HCT116 (cell line): ENCODE results near the gene PUSL1.

Experiments used
- CEBPB ChIP-seq: IDR thresholded peaks from 2 replicates; pipeline ENCODE4 v1.6.1; 2012; ENCODE audit warnings: low read depth
- CTCF ChIP-seq, 3 experiments: fragments of 200-600 bp in 1 of 3; sonication (generic) in 1 of 3; IDR thresholded peaks in 2 of 3; conservative IDR thresholded peaks in 1 of 3; 2 replicates each; pipeline ENCODE4 v1.5.1; 2012 to 2017; ENCODE audit warnings: low read depth in 2 of 3, low read length in 2 of 3, antibody characterized with exemption in 1 of 3, borderline replicate concordance in 1 of 3, control low read depth in 1 of 3, mild to moderate bottlenecking in 1 of 3, mixed read lengths in 1 of 3, mixed run types in 1 of 3, moderate library complexity in 1 of 3; ENCODE audit not compliant: insufficient read depth in 1 of 3
- ELF1 ChIP-seq: IDR thresholded peaks from 2 replicates; pipeline ENCODE4 v1.6.1; 2012; ENCODE audit warnings: low read depth, borderline replicate concordance
- EZH2 ChIP-seq: fragments of 200-600 bp; sonication (generic); IDR thresholded peaks from 2 replicates; pipeline ENCODE4 v1.6.1; 2017; ENCODE audit warnings: antibody characterized with exemption, mixed run types
- FOSL1 ChIP-seq: IDR thresholded peaks from 2 replicates; pipeline ENCODE4 v1.6.1; 2012; ENCODE audit warnings: low read depth
- MAX ChIP-seq: IDR thresholded peaks from 2 replicates; pipeline ENCODE4 v1.6.1; 2012
- POLR2A ChIP-seq: IDR thresholded peaks from 2 replicates; pipeline ENCODE4 v1.7.0; 2011; ENCODE audit warnings: borderline replicate concordance; ENCODE audit not compliant: insufficient read depth, insufficient read length; ENCODE audit errors: extremely low read depth
- POLR2AphosphoS5 ChIP-seq: IDR thresholded peaks from 2 replicates; pipeline ENCODE4 v1.6.1; 2011; ENCODE audit warnings: mild to moderate bottlenecking, low read depth, low read length, moderate library complexity
- REST ChIP-seq: IDR thresholded peaks from 2 replicates; pipeline ENCODE4 v1.6.1; 2012; ENCODE audit warnings: low read depth
- SIN3A ChIP-seq: IDR thresholded peaks from 2 replicates; pipeline ENCODE4 v1.6.1; 2012; ENCODE audit warnings: low read depth
- SRF ChIP-seq: IDR thresholded peaks from 2 replicates; pipeline ENCODE4 v1.6.1; 2012; ENCODE audit warnings: low read depth
- TCF7L2 ChIP-seq: IDR thresholded peaks from 2 replicates; pipeline ENCODE4 v1.7.0; 2011; ENCODE audit warnings: borderline replicate concordance, inconsistent platforms; ENCODE audit not compliant: insufficient read depth, insufficient read length; ENCODE audit errors: extremely low read depth
- YY1 ChIP-seq: IDR thresholded peaks from 2 replicates; pipeline ENCODE4 v1.6.1; 2011; ENCODE audit warnings: low read length, low read depth, moderate library complexity, mild to moderate bottlenecking; ENCODE audit not compliant: insufficient replicate concordance; ENCODE audit errors: extremely low read depth

GRCh38 chr1:1327291-1327690, 18.9 kb downstream of the PUSL1 start:
- TF ChIP-seq EZH2 (no peak), TCF7L2 (no peak), CTCF (IDR thresholded peaks at IDR 0.05 in 2 of 3, conservative IDR thresholded peaks at IDR 0.05 in 1 of 3; ENCODE audit: borderline replicate concordance in 1 of 3, insufficient read depth in 1 of 3, low read depth in 2 of 3, low read length in 2 of 3) (no peak), MAX (no peak), FOSL1 (no peak), REST (no peak), CEBPB (no peak), SIN3A (no peak), POLR2A (no peak), SRF (no peak), YY1 (no peak), ELF1 (no peak), POLR2AphosphoS5 (no peak)
